ENCODE measurements around the gene MIPEP. TPM values are rescaled to one million over a fixed set of nuclear protein-coding genes. Genes with fewer than 3 reads are reported as not detected.
A peak's percentile ranks its signal among the peaks of the same experiment; 100 is the strongest.

The MIPEP gene
- total RNA-seq, 2 donors from 2014 or later: 60.4 to 107 TPM

- Histone ChIP-seq H3K36me3 (no peaks in the 10 kb centered on the region), H3K4me1 (peaks cover 0 to 11% of the 10 kb centered on the region in 2 donors), H3K4me3 (no peak overlapping the region), H3K27me3 (no peaks in the 10 kb centered on the region), H3K9me3 (no peaks in the 10 kb centered on the region), H3K27ac (no peak overlapping the region)
- no peak for TF ChIP-seq CTCF (IDR thresholded peaks at IDR 0.05)
- no peak for DNase-seq (ENCODE audit: low spot score)
Observed at GRCh38 chr13:23796551-23796950, 92.6 kb downstream of the MIPEP start.

GRCh38 chr13:23794267-23795161, 94.7 kb downstream of the MIPEP start:
- Histone ChIP-seq H3K4me1 (peaks cover 0 to 29% of the 10 kb centered on the region in 2 donors), H3K9me3 (no peaks in the 10 kb centered on the region), H3K4me3 (no peak overlapping the region), H3K27me3 (no peaks in the 10 kb centered on the region), H3K36me3 (no peaks in the 10 kb centered on the region), H3K27ac (peak overlapping the region; percentile 15 to 56)
- DNase-seq (ENCODE audit: low spot score): no peak
- no peak for TF ChIP-seq CTCF (IDR thresholded peaks at IDR 0.05)

GRCh38 chr13:23793711-23794110, 95.5 kb downstream of the MIPEP start:
- no peak overlapping the region for H3K4me3 ChIP-seq
- no peaks in the 10 kb centered on the region for H3K27me3 ChIP-seq
- no peak for DNase-seq (ENCODE audit: low spot score)
- no peak for TF ChIP-seq CTCF (IDR thresholded peaks at IDR 0.05)
- no peaks in the 10 kb centered on the region for H3K36me3 ChIP-seq
- peak overlapping the region in 1 of 2 donors; percentile 15 for H3K27ac ChIP-seq
- H3K4me1 ChIP-seq: peaks cover 0 to 34% of the 10 kb centered on the region in 2 donors
- H3K9me3 ChIP-seq: no peaks in the 10 kb centered on the region

GRCh38 chr13:23792680-23793079, 96.5 kb downstream of the MIPEP start:
- TF ChIP-seq CTCF (IDR thresholded peaks at IDR 0.05): no peak
- H3K9me3 ChIP-seq: no peaks in the 10 kb centered on the region
- DNase-seq (ENCODE audit: low spot score): no peak
- no peak overlapping the region for H3K27ac ChIP-seq
- H3K36me3 ChIP-seq: no peaks in the 10 kb centered on the region
- H3K27me3 ChIP-seq: no peaks in the 10 kb centered on the region
- H3K4me3 ChIP-seq: no peak overlapping the region
- peaks cover 0 to 34% of the 10 kb centered on the region in 2 donors for H3K4me1 ChIP-seq

GRCh38 chr13:23790577-23791170, 98.5 kb downstream of the MIPEP start:
- Histone ChIP-seq H3K27me3 (no peaks in the 10 kb centered on the region), H3K27ac (peak overlapping the region; percentile 60 to 64), H3K4me3 (no peak overlapping the region), H3K9me3 (no peaks in the 10 kb centered on the region), H3K4me1 (peaks cover 0 to 34% of the 10 kb centered on the region in 2 donors), H3K36me3 (no peaks in the 10 kb centered on the region)
- no peak for TF ChIP-seq CTCF (IDR thresholded peaks at IDR 0.05)
- no peak for DNase-seq (ENCODE audit: low spot score)
